ENCODE measurements around the gene ZNF431. TPM values are rescaled to one million over a fixed set of nuclear protein-coding genes. Genes with fewer than 3 reads are reported as not detected.

ZNF431 gene
- total and polyA plus RNA-seq, 2 of the 4 experiments (the other 2 are of a cell fraction): 4.3 to 4.5 TPM

GRCh38 chr19:21238670-21239069, 96.8 kb downstream of the ZNF431 start:
- intact Hi-C loops (cut with micrococcal nuclease): no loop called here
- no peak overlapping the region for H3K9ac ChIP-seq (ENCODE audit: low read depth, low read length)
- H3K4me2 ChIP-seq (ENCODE audit: low read depth, low read length): no peak overlapping the region
- no peak overlapping the region for H3K23ac ChIP-seq (ENCODE audit: low read depth, low read length)
- H2BK120ac ChIP-seq (ENCODE audit: low read depth, low read length): no peak overlapping the region
- in situ Hi-C loops (cut with MboI; ENCODE audit: low sequenced_read_pairs): no loop called here
- POLR2A ChIA-PET (ENCODE audit: unreplicated experiment): no interaction called here
- H4K8ac ChIP-seq (ENCODE audit: low read depth in 2 of 2, low read length in 2 of 2): no peak overlapping the region
- no TSS peak for BruUV-seq (replicated peaks)
- peaks cover 17% of the 10 kb centered on the region for H3K9me3 ChIP-seq (ENCODE audit: control insufficient read depth, insufficient read depth, low read length)
- no peaks in the 10 kb centered on the region for H3K27me3 ChIP-seq (ENCODE audit: control insufficient read depth, insufficient read depth, low read length)
- no peak overlapping the region for H2AK5ac ChIP-seq (ENCODE audit: low read depth, low read length)
- H3K4me1 ChIP-seq (ENCODE audit: control insufficient read depth, insufficient read depth, low read length): no peaks in the 10 kb centered on the region
- CTCF ChIA-PET: no interaction called here
- H3K4me3 ChIP-seq (ENCODE audit: insufficient read depth, low read depth, low read length): no peak overlapping the region
- dilution Hi-C loops (cut with HindIII; ENCODE audit: low sequenced_read_pairs, unreplicated experiment): no loop called here
- H2BK15ac ChIP-seq (ENCODE audit: low read depth, low read length): no peak overlapping the region
- no peak overlapping the region for H3K4ac ChIP-seq (ENCODE audit: low read depth, low read length)
- TF ChIP-seq CEBPB (IDR thresholded peaks at IDR 0.05; ENCODE audit: low read depth, low read length): no peak
- no peak for ATAC-seq (ENCODE audit: low read depth)
- H3K79me1 ChIP-seq (ENCODE audit: low read depth in 1 of 2, low read length in 2 of 2): no peaks in the 10 kb centered on the region
- no peak overlapping the region for H3K14ac ChIP-seq (replicated peaks; ENCODE audit: low read depth, low read length)
- H3K56ac ChIP-seq (ENCODE audit: extremely low read depth, insufficient read depth, low read length): no peak overlapping the region
- DNase-seq: no peak
- no peaks in the 10 kb centered on the region for H3K9me1 ChIP-seq (ENCODE audit: insufficient read depth, low read length)
- H2BK5ac ChIP-seq (ENCODE audit: low read depth, low read length, poor library complexity, severe bottlenecking): no peak overlapping the region
- no peak overlapping the region for H2AFZ ChIP-seq (replicated peaks; ENCODE audit: low read length, poor library complexity)
- H4K20me1 ChIP-seq (ENCODE audit: insufficient read depth, low read length): no peaks in the 10 kb centered on the region
- no CpG with 5 or more reads among the region's 2 CpGs for WGBS, 2 experiments (ENCODE audit: extremely low coverage in 2 of 2, insufficient read length in 1 of 2)
- no peak overlapping the region for H4K91ac ChIP-seq (ENCODE audit: insufficient read depth, low read depth, low read length)
- no peak overlapping the region for H2BK20ac ChIP-seq (ENCODE audit: low read depth, low read length)
- no peak overlapping the region for H3K18ac ChIP-seq (ENCODE audit: low read depth, low read length)
- no peak overlapping the region for H2AK9ac ChIP-seq (replicated peaks; ENCODE audit: low read depth, low read length, poor library complexity)
- no peak overlapping the region for H3K27ac ChIP-seq (ENCODE audit: insufficient read depth, low read length)
- no peaks in the 10 kb centered on the region for H3K36me3 ChIP-seq (ENCODE audit: control insufficient read depth, insufficient read depth, low read length)
- H4K5ac ChIP-seq (ENCODE audit: low read depth, low read length): no peak overlapping the region

Small RNA genes within 50 kb of the gene (microRNA-seq; reads per million reads assigned to microRNA genes)
- not detected for gene RNA5SP469 (ENCODE audit: insufficient read depth, insufficient read length)

Small RNA genes within 50 kb of the gene (small RNA-seq; reads per million reads assigned to genes)
- 0.04 to 8.5 (median 0.59) reads per million in 5 experiments for gene RNA5SP469

Other genes starting within 250 kb of the ZNF431 start
- gene ZNF85, start 218.8 kb upstream of the ZNF431 start, total RNA-seq (2012; rRNA removed): 5.9 and 11.4 TPM in 2 replicates
- 2.2 and 3.1 TPM in 2 replicates for gene ZNF85, start 218.8 kb upstream of the ZNF431 start, polyA plus RNA-seq (2012; rRNA removed)
- gene ZNF430, start 121.4 kb upstream of the ZNF431 start, total RNA-seq (2012; rRNA removed): 7.2 and 8.4 TPM in 2 replicates
- 3.0 and 5.4 TPM in 2 replicates for gene ZNF430, start 121.4 kb upstream of the ZNF431 start, polyA plus RNA-seq (2012; rRNA removed)
- 14.3 and 15.6 TPM in 2 replicates for gene ZNF714, start 59.8 kb upstream of the ZNF431 start, total RNA-seq (2012; rRNA removed)
- 5.6 and 7.2 TPM in 2 replicates for gene ZNF714, start 59.8 kb upstream of the ZNF431 start, polyA plus RNA-seq (2012; rRNA removed)
- 4.7 and 7.2 TPM in 2 replicates for gene ZNF708, start 187.4 kb downstream of the ZNF431 start, total RNA-seq (2012; rRNA removed)
- gene ZNF708, start 187.4 kb downstream of the ZNF431 start, polyA plus RNA-seq (2012; rRNA removed): 1.0 and 1.7 TPM in 2 replicates
- gene ZNF738, start 217.0 kb downstream of the ZNF431 start, total RNA-seq (2012; rRNA removed): 2.7 and 4.4 TPM in 2 replicates
- gene ZNF738, start 217.0 kb downstream of the ZNF431 start, polyA plus RNA-seq (2012; rRNA removed): 6.1 and 7.3 TPM in 2 replicates

All from IMR-90 (cell line).